ENCODE data around the gene STARD7. TPM values are rescaled to one million over a fixed set of nuclear protein-coding genes. Genes with fewer than 3 reads are reported as not detected.

Gene STARD7
- total RNA-seq, 6 experiments from 2014 or later: 167 to 195 (median 180) TPM

DNA sequence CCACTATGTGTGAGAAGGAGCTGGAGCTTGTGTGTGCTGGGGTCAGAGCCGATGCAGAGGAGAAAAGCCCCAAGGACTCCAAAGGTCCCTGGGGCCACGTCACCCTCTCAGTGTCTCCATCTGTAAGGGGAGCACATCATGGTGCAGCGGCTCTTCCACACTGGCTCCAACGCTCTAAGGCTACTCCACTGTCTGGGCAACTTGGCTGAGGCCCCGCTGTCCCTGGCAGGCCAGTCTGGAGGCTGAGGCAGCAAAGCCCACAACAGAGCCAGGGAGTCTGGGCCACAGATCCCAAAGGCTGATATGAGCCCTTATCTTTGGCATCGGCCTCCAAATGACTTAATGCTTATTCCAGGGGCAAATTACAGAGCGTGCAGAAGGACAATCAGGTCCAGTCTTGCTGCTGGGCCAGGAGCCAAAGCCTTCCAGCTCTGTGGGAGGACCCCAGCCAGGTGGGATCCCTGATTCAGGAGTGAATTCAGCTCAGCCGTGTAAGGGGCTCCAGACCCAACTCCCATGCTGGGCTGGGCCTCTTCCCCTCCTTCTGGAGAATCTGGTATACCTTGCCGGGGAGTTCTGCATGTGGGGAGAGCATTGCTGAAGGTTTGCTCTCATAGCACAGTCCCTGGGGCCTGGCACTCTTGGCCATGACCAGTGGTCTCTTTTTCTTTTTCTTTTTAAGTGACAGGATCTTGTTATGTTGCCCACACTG is 61.6 kb downstream of the STARD7 start:
- Mint-ChIP-seq H3K4me1 (ENCODE audit: low read depth) (peaks cover 55% of the 10 kb centered on the region), H3K4me3 (peak overlapping the region; percentile 50; the same call in 1 of the 2 replicates), H3K36me3 (ENCODE audit: low read depth) (peaks cover 8% of the 10 kb centered on the region; the same call in 1 of the 2 replicates), H3K27ac (peak overlapping the region; percentile 79), H3K9me3 (no peaks in the 10 kb centered on the region), H3K27me3 (ENCODE audit: insufficient read depth) (no peaks in the 10 kb centered on the region; the same call in none of the 2 replicates)
- TF ChIP-seq, protein P1, sequence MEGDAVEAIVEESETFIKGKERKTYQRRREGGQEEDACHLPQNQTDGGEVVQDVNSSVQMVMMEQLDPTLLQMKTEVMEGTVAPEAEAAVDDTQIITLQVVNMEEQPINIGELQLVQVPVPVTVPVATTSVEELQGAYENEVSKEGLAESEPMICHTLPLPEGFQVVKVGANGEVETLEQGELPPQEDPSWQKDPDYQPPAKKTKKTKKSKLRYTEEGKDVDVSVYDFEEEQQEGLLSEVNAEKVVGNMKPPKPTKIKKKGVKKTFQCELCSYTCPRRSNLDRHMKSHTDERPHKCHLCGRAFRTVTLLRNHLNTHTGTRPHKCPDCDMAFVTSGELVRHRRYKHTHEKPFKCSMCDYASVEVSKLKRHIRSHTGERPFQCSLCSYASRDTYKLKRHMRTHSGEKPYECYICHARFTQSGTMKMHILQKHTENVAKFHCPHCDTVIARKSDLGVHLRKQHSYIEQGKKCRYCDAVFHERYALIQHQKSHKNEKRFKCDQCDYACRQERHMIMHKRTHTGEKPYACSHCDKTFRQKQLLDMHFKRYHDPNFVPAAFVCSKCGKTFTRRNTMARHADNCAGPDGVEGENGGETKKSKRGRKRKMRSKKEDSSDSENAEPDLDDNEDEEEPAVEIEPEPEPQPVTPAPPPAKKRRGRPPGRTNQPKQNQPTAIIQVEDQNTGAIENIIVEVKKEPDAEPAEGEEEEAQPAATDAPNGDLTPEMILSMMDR (IDR thresholded peaks at IDR 0.05): no peak
- DNase-seq: peak; percentile 70

DNA sequence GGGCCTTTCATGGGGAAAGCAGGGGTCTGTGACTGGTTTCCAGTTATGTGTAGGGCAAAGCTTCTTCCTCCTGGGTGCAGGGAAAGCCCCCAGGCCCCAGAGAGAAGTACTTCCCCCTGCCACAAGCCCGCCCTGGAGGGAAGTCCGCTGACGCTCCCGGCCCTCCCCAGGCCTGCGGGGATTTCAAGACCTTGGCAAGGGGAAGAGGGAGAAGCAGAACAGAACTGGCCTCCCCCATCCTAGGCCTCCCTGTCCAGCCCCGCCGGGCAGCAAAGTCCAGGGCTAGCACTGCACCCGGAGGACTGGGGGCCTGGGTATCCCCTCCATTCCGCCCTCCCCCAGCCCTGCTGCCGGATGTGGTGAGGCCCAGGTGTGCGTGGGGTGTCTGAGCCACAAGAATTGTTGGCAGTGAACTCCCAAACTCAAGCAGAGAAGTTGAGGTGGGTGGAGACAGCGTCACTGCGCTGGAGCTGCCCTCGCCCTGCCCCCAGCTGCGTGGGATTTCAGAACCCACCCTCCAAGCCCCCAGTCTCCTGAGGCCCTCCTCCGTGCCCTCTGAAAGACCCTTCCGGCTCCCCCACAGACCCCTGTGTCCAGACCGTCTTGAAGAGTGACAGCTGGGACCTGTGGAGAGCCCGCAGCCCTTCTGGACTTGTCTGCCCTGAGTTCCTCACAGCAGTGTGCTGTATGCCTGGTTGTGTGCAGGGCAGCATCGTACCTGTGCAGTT is 62.3 kb downstream of the STARD7 start:
- Mint-ChIP-seq H3K36me3 (ENCODE audit: low read depth) (peaks cover 8% of the 10 kb centered on the region; the same call in 1 of the 2 replicates), H3K27me3 (ENCODE audit: insufficient read depth) (no peaks in the 10 kb centered on the region; the same call in 1 of the 2 replicates), H3K9me3 (no peaks in the 10 kb centered on the region), H3K4me1 (ENCODE audit: low read depth) (peaks cover 55% of the 10 kb centered on the region), H3K27ac (peak overlapping the region; percentile 79), H3K4me3 (peak overlapping the region; percentile 50)
- no peak for DNase-seq
- TF ChIP-seq, protein P1 (IDR thresholded peaks at IDR 0.05): no peak

DNA sequence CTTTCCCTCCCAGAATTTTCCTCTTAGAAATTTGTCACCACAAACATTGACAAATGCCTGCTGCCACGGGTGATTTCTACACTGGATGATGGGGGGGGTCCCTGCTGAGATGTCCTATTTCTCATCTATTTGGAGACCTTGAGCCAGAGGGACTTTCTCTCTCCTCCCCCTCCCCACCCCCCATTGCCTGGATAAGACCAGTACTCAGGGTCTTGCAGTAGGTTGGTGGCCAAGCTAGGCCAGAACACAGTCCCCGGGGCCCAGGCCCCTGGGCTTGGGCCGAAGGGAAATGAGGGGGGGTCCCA is 62.8 kb downstream of the STARD7 start:
- Mint-ChIP-seq H3K9me3 (no peaks in the 10 kb centered on the region), H3K27me3 (ENCODE audit: insufficient read depth) (no peaks in the 10 kb centered on the region; the same call in 1 of the 2 replicates), H3K27ac (no peak overlapping the region), H3K36me3 (ENCODE audit: low read depth) (peaks cover 8% of the 10 kb centered on the region; the same call in 1 of the 2 replicates), H3K4me1 (ENCODE audit: low read depth) (peaks cover 55% of the 10 kb centered on the region), H3K4me3 (peak overlapping the region; percentile 32)
- no peak for DNase-seq
- TF ChIP-seq, protein P1 (IDR thresholded peaks at IDR 0.05): no peak

DNA sequence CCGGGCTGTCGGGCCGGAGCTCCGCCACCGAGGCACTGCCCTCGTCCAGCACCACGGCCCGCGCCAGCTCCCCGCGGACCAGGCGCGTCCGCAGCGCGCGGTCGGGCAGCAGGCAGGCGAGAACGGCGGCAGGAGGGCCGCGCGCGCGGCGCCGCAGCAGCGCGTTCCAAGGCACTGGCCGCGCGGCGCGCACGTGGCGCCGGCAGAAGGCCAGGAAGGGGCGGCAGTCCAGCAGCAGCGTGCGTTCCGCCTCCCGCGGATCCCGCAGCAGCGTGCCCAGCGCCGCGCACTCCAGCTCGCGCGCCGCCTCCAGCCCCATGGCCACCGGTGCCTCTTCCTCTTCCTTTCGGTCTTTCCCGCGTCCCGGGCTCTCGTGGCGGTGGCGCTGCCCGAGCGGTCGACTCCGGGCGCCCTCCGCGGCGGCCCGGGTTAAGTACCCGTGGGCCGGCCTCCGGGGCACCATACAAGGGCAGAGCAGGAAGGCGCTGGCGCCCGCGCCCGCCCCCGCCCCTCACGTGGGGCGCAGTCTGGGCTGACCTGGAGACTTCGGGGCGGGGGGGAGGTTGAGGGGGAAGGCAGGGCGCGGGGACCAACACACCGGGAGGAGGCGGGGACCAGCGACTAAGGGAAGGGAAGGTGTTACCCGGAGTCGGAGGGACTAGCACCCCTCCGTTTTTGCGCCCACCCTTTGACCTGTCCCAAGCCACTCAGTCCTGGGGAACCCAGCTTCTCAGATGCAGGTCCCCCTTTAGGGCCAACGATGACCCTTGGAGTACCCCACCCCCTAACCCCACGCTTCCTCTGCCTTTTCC is 63.4 kb downstream of the STARD7 start, which contains the start of gene DUSP2:
Gene DUSP2, minus strand, starts transcription at position 405 of the 812 bp plus-strand sequence. Its CDS starts 86 bp downstream, at position 319.
- Mint-ChIP-seq H3K27ac (peak within 1 kb of the TSS; percentile 24), H3K9me3 (no peaks in the 10 kb centered on the region), H3K4me3 (peak within 1 kb of the TSS; percentile 89), H3K27me3 (ENCODE audit: insufficient read depth) (no peaks in the 10 kb centered on the region; the same call in 1 of the 2 replicates), H3K4me1 (ENCODE audit: low read depth) (peaks cover 55% of the 10 kb centered on the region), H3K36me3 (ENCODE audit: low read depth) (peaks cover 8% of the 10 kb centered on the region; the same call in 1 of the 2 replicates)
- TF ChIP-seq, protein P1 (IDR thresholded peaks at IDR 0.05): no peak
- DNase-seq: peak; percentile 55

DNA sequence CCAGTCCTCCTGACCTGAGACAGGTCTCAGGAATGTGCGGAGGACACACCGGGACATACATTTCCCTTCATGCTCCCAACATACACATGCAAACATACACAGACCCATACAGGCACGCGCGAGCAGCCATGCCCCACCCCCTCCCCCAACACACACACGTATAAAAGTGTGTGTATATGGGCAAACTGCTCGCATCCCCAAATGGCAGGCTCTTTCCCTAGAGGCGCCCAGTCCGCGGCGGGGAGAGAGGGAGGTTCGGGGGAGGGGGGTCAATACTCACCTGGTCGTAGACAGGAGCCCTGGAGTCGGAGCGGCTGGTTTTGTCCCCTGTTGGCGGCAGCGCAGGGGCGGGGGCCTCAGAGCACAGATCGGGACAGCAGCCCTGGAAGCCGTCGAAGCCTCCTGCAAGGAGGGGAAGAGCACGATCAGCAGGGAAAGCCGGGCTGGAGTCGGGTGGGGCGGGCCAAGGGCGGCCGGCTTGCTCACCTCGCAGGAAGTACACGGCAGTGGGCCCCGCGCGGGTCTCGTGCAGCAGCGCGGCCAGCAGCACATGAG is 64.1 kb downstream of the STARD7 start:
- no peak for DNase-seq
- H3K36me3 Mint-ChIP-seq (ENCODE audit: low read depth): peaks cover 8% of the 10 kb centered on the region; the same call in 1 of the 2 replicates

More for the DNA sequence above, 64.1 kb downstream of the STARD7 start:
- peak overlapping the region; percentile 89 for H3K4me3 Mint-ChIP-seq
- H3K9me3 Mint-ChIP-seq: no peaks in the 10 kb centered on the region
- TF ChIP-seq, protein P1 (IDR thresholded peaks at IDR 0.05): no peak; the same call in 1 of the 2 replicates
- H3K27ac Mint-ChIP-seq: peak overlapping the region; percentile 24; the same call in 1 of the 2 replicates
- peaks cover 55% of the 10 kb centered on the region for H3K4me1 Mint-ChIP-seq (ENCODE audit: low read depth)
- no peaks in the 10 kb centered on the region; the same call in 1 of the 2 replicates for H3K27me3 Mint-ChIP-seq (ENCODE audit: insufficient read depth)
